ENCODE measurements around the gene SGPP1. TPM values are rescaled to one million over a fixed set of nuclear protein-coding genes. Genes with fewer than 3 reads are reported as not detected.

SGPP1 gene
- total RNA-seq, 1 experiment from 2014 or later = 5.5 TPM

GRCh38 chr14:63773504-63773903 lies 45.6 kb upstream of the SGPP1 start:
- H4K8ac ChIP-seq (replicated peaks; ENCODE audit: insufficient read length, low read depth, low read length) = no peak overlapping the region
- DNase-seq = no peak
- no peak overlapping the region for H4K91ac ChIP-seq (ENCODE audit: insufficient read length, low read depth, low read length)
- H3K23ac ChIP-seq (ENCODE audit: insufficient read length, low read depth, low read length) = no peak overlapping the region
- H4K5ac ChIP-seq (ENCODE audit: insufficient read length, low read depth, low read length) = no peak overlapping the region
- no peak overlapping the region for H3K14ac ChIP-seq (ENCODE audit: insufficient read depth, low read length)
- H2BK15ac ChIP-seq (ENCODE audit: low read depth, low read length) = no peak overlapping the region
- no peak overlapping the region for H2BK20ac ChIP-seq (ENCODE audit: low read depth, low read length, poor library complexity, severe bottlenecking)
- no peak overlapping the region for H3K27ac ChIP-seq (ENCODE audit: insufficient read length, low read depth, low read length)
- no peak overlapping the region; a peak in 1 of 5 replicates for H3K4me3 Mint-ChIP-seq
- WGBS (ENCODE audit: extremely low coverage, insufficient read length, low lambda C conversion rate) = no CpG with 5 or more reads among the region's 4 CpGs
- H3K18ac ChIP-seq (ENCODE audit: insufficient read length, low read depth, low read length) = no peak overlapping the region
- no peaks in the 10 kb centered on the region for H3K4me1 ChIP-seq (ENCODE audit: insufficient read depth, low read length)
- TF ChIP-seq CTCF (conservative IDR thresholded peaks at IDR 0.05) = no peak
- no peak overlapping the region for H3K4me2 ChIP-seq (ENCODE audit: insufficient read depth, insufficient read length, low read length)
- no peaks in the 10 kb centered on the region for H3K23me2 ChIP-seq (ENCODE audit: insufficient read length, low read depth, low read length, poor library complexity, severe bottlenecking)
- H3T11ph ChIP-seq (ENCODE audit: low read length) = no peak overlapping the region
- H2BK5ac ChIP-seq (ENCODE audit: insufficient read length, low read length) = no peak overlapping the region
- H3K4me1 Mint-ChIP-seq = no peaks in the 10 kb centered on the region
- H3K27ac Mint-ChIP-seq = peak overlapping the region in 1 of 3 experiments; percentile 57; a peak in 1 of 7 replicates
- no peaks in the 10 kb centered on the region for H4K20me1 ChIP-seq (ENCODE audit: control insufficient read depth, insufficient read depth, insufficient read length)
- H2BK12ac ChIP-seq (ENCODE audit: insufficient read length, low read depth, low read length) = no peak overlapping the region
- H2BK120ac ChIP-seq (ENCODE audit: low read depth, low read length, poor library complexity, severe bottlenecking) = no peak overlapping the region
- H3K27me3 Mint-ChIP-seq (ENCODE audit: low read depth) = no peaks in the 10 kb centered on the region
- no peaks in the 10 kb centered on the region for H3K79me2 ChIP-seq (ENCODE audit: insufficient read depth, low read length)
- H3K9ac ChIP-seq (ENCODE audit: extremely low read depth, insufficient read length, low read length) = no peak overlapping the region
- no peak overlapping the region for H3K4ac ChIP-seq (ENCODE audit: low read depth, low read length)
- H2AFZ ChIP-seq (ENCODE audit: low read length) = peak overlapping the region; percentile 62
- H3K9me3 Mint-ChIP-seq = peaks cover 2% of the 10 kb centered on the region in 2 experiments; a peak in 3 of 5 replicates
- H3K36me3 Mint-ChIP-seq (ENCODE audit: insufficient read depth in 1 of 3, low read depth in 3 of 3) = no peaks in the 10 kb centered on the region
- H3K79me1 ChIP-seq (ENCODE audit: insufficient read depth, low read depth, low read length, poor library complexity, severe bottlenecking) = no peaks in the 10 kb centered on the region
- H3K9me3 ChIP-seq (ENCODE audit: control insufficient read depth, low read depth, low read length) = no peaks in the 10 kb centered on the region
- no peak overlapping the region for H3K56ac ChIP-seq (ENCODE audit: insufficient read length, low read depth, low read length)
- H2AK5ac ChIP-seq (ENCODE audit: insufficient read length, low read length) = no peak overlapping the region
- H3K27me3 ChIP-seq (ENCODE audit: insufficient read depth, low read length) = no peaks in the 10 kb centered on the region

Data from H9 (cell line).